ENCODE data around the gene CHIA. TPM values are rescaled to one million over a fixed set of nuclear protein-coding genes. Genes with fewer than 3 reads are reported as not detected.

CHIA gene
- total and polyA plus RNA-seq, 8 donors: 3.9 to 604 (median 23.2) TPM; not detected in 1

DNA sequence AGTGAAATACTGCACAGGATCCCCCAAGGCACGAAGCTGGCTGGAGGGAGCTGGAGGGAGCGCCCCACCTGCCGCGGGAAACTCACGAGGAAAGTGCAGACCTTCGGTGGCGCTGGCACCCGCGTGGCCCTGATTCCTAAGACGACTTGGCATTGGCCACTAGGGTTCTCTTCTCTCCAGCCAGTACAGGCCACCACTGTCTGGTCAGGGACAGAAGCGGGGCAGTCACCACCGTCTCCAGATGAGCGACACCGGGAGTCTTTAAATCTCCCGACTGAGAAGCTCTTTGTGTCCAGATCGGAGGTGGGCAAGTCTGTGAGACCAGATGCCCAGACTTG, 19.2 kb upstream of the CHIA start:
- DNase-seq: no peak
- no peak for TF ChIP-seq POLR2AphosphoS5 (IDR thresholded peaks at IDR 0.05)
- no peak for TF ChIP-seq EP300 (IDR thresholded peaks at IDR 0.05)
- TF ChIP-seq POLR2A (IDR thresholded peaks at IDR 0.05): no peak
- TF ChIP-seq, protein P1, sequence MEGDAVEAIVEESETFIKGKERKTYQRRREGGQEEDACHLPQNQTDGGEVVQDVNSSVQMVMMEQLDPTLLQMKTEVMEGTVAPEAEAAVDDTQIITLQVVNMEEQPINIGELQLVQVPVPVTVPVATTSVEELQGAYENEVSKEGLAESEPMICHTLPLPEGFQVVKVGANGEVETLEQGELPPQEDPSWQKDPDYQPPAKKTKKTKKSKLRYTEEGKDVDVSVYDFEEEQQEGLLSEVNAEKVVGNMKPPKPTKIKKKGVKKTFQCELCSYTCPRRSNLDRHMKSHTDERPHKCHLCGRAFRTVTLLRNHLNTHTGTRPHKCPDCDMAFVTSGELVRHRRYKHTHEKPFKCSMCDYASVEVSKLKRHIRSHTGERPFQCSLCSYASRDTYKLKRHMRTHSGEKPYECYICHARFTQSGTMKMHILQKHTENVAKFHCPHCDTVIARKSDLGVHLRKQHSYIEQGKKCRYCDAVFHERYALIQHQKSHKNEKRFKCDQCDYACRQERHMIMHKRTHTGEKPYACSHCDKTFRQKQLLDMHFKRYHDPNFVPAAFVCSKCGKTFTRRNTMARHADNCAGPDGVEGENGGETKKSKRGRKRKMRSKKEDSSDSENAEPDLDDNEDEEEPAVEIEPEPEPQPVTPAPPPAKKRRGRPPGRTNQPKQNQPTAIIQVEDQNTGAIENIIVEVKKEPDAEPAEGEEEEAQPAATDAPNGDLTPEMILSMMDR (IDR thresholded peaks at IDR 0.05): no peak
- H3K9me3 ChIP-seq: no peaks in the 10 kb centered on the region
- H3K4me1 ChIP-seq: peaks cover 0 to 10% (median 5%) of the 10 kb centered on the region in 4 donors
- H3K27me3 ChIP-seq: peaks cover 0 to 41% (median 15%) of the 10 kb centered on the region in 3 donors
- 17 to 27% (median 21%) methylated on average over 11 to 16 of the region's 16 CpGs for WGBS, 5 donors
- H3K4me3 ChIP-seq: peak overlapping the region in 2 of 4 donors; percentile 9 to 12
- no peaks in the 10 kb centered on the region for H3K36me3 ChIP-seq
- no peak overlapping the region for H3K27ac ChIP-seq
- intact Hi-C loops (cut with DNase I; ENCODE audit: low total_unique reads): no loop called here

DNA sequence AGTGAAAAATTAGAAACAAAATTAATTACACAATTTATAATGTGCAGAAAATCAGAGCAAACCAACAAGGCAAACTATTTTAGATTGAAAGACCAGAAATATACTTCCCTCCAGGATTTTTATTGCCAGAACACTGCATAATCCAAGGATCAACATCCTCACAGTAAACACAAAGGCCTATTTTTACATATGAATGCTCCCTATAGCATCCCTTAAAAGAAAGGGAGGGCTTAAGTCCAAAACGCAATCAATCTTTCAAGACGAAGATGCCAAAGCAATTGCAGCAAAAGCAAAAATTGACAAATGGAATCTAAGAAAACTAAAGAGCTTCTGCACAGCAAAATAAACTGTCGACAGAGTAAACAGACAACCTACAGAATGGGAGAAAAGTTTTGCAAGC, 18.6 kb upstream of the CHIA start:
- H3K27me3 ChIP-seq: peaks cover 0 to 41% (median 15%) of the 10 kb centered on the region in 3 donors
- no peak overlapping the region for H3K4me3 ChIP-seq
- no peak overlapping the region for H3K27ac ChIP-seq
- WGBS, 5 donors: 45 to 73% (median 65%) methylated on average over 3 of the region's 3 CpGs
- intact Hi-C loops (cut with DNase I; ENCODE audit: low total_unique reads): no loop called here
- H3K4me1 ChIP-seq: peaks cover 0 to 10% (median 5%) of the 10 kb centered on the region in 4 donors
- no peaks in the 10 kb centered on the region for H3K36me3 ChIP-seq
- DNase-seq: no peak
- no peaks in the 10 kb centered on the region for H3K9me3 ChIP-seq
- TF ChIP-seq EP300 (IDR thresholded peaks at IDR 0.05) (no peak), POLR2AphosphoS5 (IDR thresholded peaks at IDR 0.05) (no peak), POLR2A (IDR thresholded peaks at IDR 0.05) (no peak)
- TF ChIP-seq, protein P1 (IDR thresholded peaks at IDR 0.05): no peak

DNA sequence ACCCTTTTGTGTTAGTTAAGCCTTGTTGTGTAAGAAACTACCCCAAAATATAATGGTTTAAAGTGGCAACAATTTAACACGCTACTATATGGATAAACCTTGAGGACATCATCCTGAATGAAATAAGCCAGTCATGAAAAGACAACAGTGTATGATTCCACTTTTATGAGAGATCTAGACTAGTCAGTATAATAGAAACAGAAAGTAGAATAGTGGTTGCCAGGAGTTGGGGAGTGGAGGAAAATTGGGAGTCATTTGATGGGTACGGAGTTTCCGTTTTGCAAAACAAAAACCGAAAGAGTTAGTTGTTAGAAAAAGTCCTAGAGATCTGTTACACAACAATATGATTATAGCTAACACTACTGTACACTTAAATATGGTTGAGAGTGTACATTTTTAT, 16.0 kb upstream of the CHIA start:
- TF ChIP-seq POLR2A (IDR thresholded peaks at IDR 0.05): no peak
- intact Hi-C loops (cut with DNase I; ENCODE audit: low total_unique reads): no loop called here
- peaks cover 0 to 32% (median 15%) of the 10 kb centered on the region in 3 donors for H3K27me3 ChIP-seq
- H3K4me1 ChIP-seq: peaks cover 0 to 10% (median 5%) of the 10 kb centered on the region in 4 donors
- H3K9me3 ChIP-seq: no peaks in the 10 kb centered on the region
- DNase-seq: no peak
- H3K4me3 ChIP-seq: no peak overlapping the region
- H3K27ac ChIP-seq: no peak overlapping the region
- H3K36me3 ChIP-seq: no peaks in the 10 kb centered on the region
- WGBS, 5 donors: 73 to 88% (median 83%) methylated on average over 4 of the region's 4 CpGs

DNA sequence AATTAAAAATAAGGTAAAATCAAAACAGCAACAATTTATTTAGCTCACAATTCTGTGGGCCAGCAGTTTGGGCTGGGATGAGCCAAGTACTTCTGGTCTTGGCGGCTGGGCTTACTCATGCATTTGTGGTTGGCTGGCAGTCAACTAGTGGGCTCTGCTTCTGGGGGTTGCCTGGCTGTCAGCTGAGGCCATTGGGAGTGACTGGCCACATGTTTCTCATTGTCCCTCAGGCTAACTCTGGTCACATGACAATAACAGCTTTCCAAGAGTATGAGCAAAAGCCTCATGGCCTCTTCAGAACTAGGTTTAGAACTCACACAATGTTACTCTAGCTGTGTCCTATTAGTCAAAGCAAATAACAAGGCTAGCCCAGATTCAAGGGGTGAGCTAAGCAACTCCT, 15.6 kb upstream of the CHIA start:
- WGBS, 5 donors: 63 to 73% (median 68%) methylated on average over 1 of the region's 1 CpG
- peak in 1 of 2 donors; percentile 13 for DNase-seq
- intact Hi-C loops (cut with DNase I; ENCODE audit: low total_unique reads): no loop called here
- H3K4me3 ChIP-seq: no peak overlapping the region
- peaks cover 0 to 31% (median 15%) of the 10 kb centered on the region in 3 donors for H3K27me3 ChIP-seq
- no peaks in the 10 kb centered on the region for H3K9me3 ChIP-seq
- TF ChIP-seq POLR2AphosphoS5 (IDR thresholded peaks at IDR 0.05) (no peak), POLR2A (IDR thresholded peaks at IDR 0.05) (no peak), EP300 (IDR thresholded peaks at IDR 0.05) (no peak)
- TF ChIP-seq, protein P1 (IDR thresholded peaks at IDR 0.05): no peak
- H3K27ac ChIP-seq: no peak overlapping the region
- peaks cover 0 to 10% (median 5%) of the 10 kb centered on the region in 4 donors for H3K4me1 ChIP-seq
- no peaks in the 10 kb centered on the region for H3K36me3 ChIP-seq

DNA sequence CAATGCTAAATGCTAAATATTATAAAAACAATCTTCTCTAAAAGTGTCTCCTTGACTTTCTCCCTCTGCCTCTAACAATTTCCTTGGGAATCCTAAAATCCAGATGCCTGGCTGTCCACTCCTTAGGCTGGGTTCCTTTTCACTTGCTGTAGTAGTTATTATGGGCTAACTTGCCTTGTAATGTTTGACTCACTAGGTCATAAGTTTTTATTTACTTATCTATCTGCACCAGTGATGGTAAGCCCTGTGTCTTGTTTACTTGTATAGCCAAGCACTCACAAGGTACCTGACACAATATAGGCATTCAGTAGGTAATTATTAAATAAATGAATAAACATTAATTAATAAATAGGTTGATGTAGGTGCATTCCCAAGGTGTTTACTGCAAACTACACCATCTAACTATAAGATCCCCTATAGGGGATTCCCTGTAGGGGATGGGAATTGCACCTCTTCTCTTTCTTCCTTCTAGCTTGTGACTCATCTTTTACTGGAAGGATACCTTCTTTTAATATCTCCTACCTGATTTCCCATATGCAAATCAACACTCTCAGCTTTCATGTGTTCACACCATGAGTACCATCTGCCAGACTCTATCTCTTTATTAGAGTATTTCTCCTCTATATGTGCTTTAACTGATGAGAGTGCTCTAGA, 14.7 kb upstream of the CHIA start:
- TF ChIP-seq EP300 (IDR thresholded peaks at IDR 0.05): no peak
- TF ChIP-seq POLR2A (IDR thresholded peaks at IDR 0.05): no peak
- TF ChIP-seq, protein P1 (IDR thresholded peaks at IDR 0.05): no peak
- TF ChIP-seq POLR2AphosphoS5 (IDR thresholded peaks at IDR 0.05): no peak
- peaks cover 0 to 7% (median 2%) of the 10 kb centered on the region in 4 donors for H3K4me1 ChIP-seq
- no peaks in the 10 kb centered on the region for H3K36me3 ChIP-seq
- H3K27me3 ChIP-seq: peaks cover 0 to 22% (median 8%) of the 10 kb centered on the region in 3 donors
- DNase-seq: no peak
- no peak overlapping the region for H3K4me3 ChIP-seq
- no peaks in the 10 kb centered on the region for H3K9me3 ChIP-seq
- H3K27ac ChIP-seq: no peak overlapping the region
- intact Hi-C loops (cut with DNase I; ENCODE audit: low total_unique reads): no loop called here
